Thyroid gland (tissue), 4 donors: ENCODE data around the gene BRD4.
"Not testable (repeated sequence)": the region's sequence is repeated elsewhere in the genome, so short reads cannot be mapped to it uniquely, and the experiment has no call there.

Experiments used
- POLR2A ChIP-seq, 2 donors: fragments of 450-650 bp; IDR thresholded peaks; one replicate each; pipeline ENCODE4 v1.6.1; 2017; ENCODE audit warnings: antibody characterized with exemption in 2 of 2, mild to moderate bottlenecking in 2 of 2, moderate library complexity in 1 of 2
- TF ChIP-seq, protein P1 (sequence below), 6 experiments: fragments of 200-600 bp in 3 of 6; fragments of 450-650 bp in 3 of 6; sonication (generic) in 3 of 6; IDR thresholded peaks; one replicate each; pipeline ENCODE4 v1.5.1; 2016 to 2019; ENCODE audit warnings: antibody characterized with exemption in 6 of 6, mild to moderate bottlenecking in 2 of 6, inconsistent platforms in 1 of 6, moderate library complexity in 1 of 6

DNA sequence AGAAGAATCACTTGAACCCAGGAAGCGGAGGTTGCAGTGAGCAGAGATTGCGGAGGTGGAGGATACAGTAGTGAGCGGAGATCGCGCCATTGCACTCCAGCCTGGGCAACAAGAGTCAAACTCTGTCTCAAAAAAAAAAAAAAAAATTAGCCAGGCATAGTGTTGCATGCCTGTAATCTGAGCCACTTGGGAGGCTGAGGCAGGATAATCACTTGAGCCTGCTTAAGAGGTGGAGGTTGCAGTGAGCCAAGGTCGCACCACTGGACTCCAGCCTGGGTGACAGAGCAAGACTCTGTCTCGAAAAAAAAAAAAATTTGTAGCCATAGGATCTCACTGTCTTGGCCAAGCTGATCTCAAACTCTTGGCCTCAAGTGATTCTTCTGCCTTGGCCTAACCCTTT lies 3.7 kb upstream of the BRD4 start:
- not testable (repeated sequence) for TF ChIP-seq POLR2A (IDR thresholded peaks at IDR 0.05)
- TF ChIP-seq, protein P1, sequence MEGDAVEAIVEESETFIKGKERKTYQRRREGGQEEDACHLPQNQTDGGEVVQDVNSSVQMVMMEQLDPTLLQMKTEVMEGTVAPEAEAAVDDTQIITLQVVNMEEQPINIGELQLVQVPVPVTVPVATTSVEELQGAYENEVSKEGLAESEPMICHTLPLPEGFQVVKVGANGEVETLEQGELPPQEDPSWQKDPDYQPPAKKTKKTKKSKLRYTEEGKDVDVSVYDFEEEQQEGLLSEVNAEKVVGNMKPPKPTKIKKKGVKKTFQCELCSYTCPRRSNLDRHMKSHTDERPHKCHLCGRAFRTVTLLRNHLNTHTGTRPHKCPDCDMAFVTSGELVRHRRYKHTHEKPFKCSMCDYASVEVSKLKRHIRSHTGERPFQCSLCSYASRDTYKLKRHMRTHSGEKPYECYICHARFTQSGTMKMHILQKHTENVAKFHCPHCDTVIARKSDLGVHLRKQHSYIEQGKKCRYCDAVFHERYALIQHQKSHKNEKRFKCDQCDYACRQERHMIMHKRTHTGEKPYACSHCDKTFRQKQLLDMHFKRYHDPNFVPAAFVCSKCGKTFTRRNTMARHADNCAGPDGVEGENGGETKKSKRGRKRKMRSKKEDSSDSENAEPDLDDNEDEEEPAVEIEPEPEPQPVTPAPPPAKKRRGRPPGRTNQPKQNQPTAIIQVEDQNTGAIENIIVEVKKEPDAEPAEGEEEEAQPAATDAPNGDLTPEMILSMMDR (IDR thresholded peaks at IDR 0.05) = not testable (repeated sequence)
